ENCODE measurements around the gene TXNIP.

Gene TXNIP

DNA sequence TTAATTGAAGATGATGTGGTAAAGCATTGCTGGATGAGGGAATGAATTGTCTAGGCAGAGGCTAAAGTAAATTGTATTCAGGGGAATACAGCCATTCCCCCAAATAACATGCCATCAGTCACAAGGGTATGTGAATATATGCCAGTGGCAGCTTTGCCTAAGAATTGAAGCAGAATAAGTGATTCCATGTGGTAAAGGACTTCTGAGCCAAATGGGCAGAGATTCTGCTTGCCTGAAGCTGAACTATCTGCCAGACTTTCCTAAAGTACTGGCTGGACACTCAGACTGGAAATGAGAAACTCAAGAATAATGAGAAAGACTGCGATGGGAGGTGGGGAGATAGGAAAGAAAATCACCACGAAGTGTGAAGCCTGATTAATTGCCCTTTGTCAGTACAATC, 40.9 kb downstream of the TXNIP start:
- H3K79me2 ChIP-seq (ENCODE audit: low read length): peaks cover 19% of the 10 kb centered on the region

GRCh38 chr1:145953861-145954260, 42.5 kb downstream of the TXNIP start:
- Histone ChIP-seq H4K20me1 (ENCODE audit: insufficient read depth, low read length) (no peaks in the 10 kb centered on the region), H3K9me3 (ENCODE audit: insufficient read depth, low read length) (no peaks in the 10 kb centered on the region), H3K36me3 (replicated peaks; ENCODE audit: low read depth, low read length) (peaks cover 2% of the 10 kb centered on the region), H3K27ac (ENCODE audit: low read length) (no peak overlapping the region), H3K4me1 (ENCODE audit: low read length) (peaks cover 21% of the 10 kb centered on the region), H3K79me2 (ENCODE audit: low read length) (peaks cover 19% of the 10 kb centered on the region), H3K4me2 (ENCODE audit: low read length) (no peak overlapping the region), H3K27me3 (ENCODE audit: low read depth, low read length) (no peaks in the 10 kb centered on the region), H2AFZ (ENCODE audit: low read depth, low read length) (no peak overlapping the region), H3K4me3 (ENCODE audit: low read length) (no peak overlapping the region), H3K9ac (ENCODE audit: low read length) (no peak overlapping the region)
- TF ChIP-seq, protein P1, sequence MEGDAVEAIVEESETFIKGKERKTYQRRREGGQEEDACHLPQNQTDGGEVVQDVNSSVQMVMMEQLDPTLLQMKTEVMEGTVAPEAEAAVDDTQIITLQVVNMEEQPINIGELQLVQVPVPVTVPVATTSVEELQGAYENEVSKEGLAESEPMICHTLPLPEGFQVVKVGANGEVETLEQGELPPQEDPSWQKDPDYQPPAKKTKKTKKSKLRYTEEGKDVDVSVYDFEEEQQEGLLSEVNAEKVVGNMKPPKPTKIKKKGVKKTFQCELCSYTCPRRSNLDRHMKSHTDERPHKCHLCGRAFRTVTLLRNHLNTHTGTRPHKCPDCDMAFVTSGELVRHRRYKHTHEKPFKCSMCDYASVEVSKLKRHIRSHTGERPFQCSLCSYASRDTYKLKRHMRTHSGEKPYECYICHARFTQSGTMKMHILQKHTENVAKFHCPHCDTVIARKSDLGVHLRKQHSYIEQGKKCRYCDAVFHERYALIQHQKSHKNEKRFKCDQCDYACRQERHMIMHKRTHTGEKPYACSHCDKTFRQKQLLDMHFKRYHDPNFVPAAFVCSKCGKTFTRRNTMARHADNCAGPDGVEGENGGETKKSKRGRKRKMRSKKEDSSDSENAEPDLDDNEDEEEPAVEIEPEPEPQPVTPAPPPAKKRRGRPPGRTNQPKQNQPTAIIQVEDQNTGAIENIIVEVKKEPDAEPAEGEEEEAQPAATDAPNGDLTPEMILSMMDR (IDR thresholded peaks at IDR 0.05; ENCODE audit: low read depth, low read length): no peak
- no peak for TF ChIP-seq EZH2phosphoT487 (IDR thresholded peaks at IDR 0.05; ENCODE audit: low read depth)

More for the DNA sequence above, 40.9 kb downstream of the TXNIP start:
- Histone ChIP-seq H3K9me3 (ENCODE audit: insufficient read depth, low read length) (no peaks in the 10 kb centered on the region), H4K20me1 (ENCODE audit: insufficient read depth, low read length) (no peaks in the 10 kb centered on the region), H3K9ac (ENCODE audit: low read length) (no peak overlapping the region), H2AFZ (ENCODE audit: low read depth, low read length) (no peak overlapping the region), H3K27ac (ENCODE audit: low read length) (no peak overlapping the region), H3K36me3 (replicated peaks; ENCODE audit: low read depth, low read length) (no peaks in the 10 kb centered on the region), H3K4me1 (ENCODE audit: low read length) (peaks cover 22% of the 10 kb centered on the region), H3K4me2 (ENCODE audit: low read length) (no peak overlapping the region), H3K4me3 (ENCODE audit: low read length) (no peak overlapping the region), H3K27me3 (ENCODE audit: low read depth, low read length) (peaks cover 11% of the 10 kb centered on the region)
- TF ChIP-seq, protein P1 (IDR thresholded peaks at IDR 0.05; ENCODE audit: low read depth, low read length): no peak
- no peak for TF ChIP-seq EZH2phosphoT487 (IDR thresholded peaks at IDR 0.05; ENCODE audit: low read depth)

DNA sequence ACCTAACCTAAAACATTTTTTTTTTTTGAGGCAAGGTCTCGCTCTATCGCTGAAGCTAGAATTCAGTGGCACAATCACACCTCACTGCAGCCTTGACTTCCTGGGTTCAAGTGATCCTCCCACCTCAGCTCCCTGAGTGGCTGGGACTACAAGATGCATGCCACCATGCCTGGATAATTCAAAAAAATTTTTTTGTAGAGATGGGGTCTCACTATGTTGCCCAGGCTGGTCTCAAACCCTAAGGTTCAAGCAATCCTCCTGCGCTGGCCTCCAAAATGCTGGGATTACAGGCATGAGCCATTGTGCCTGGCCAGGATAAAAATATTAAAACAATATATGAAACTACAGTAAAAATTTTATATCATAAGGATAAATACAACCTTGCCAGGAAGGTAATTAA, 43.5 kb downstream of the TXNIP start:
- H3K4me3 ChIP-seq (ENCODE audit: low read length): no peak overlapping the region
- H2AFZ ChIP-seq (ENCODE audit: low read depth, low read length): no peak overlapping the region
- no peak overlapping the region for H3K4me2 ChIP-seq (ENCODE audit: low read length)
- TF ChIP-seq, protein P1 (IDR thresholded peaks at IDR 0.05; ENCODE audit: low read depth, low read length): no peak
- TF ChIP-seq EZH2phosphoT487 (IDR thresholded peaks at IDR 0.05; ENCODE audit: low read depth): no peak
- peaks cover 13% of the 10 kb centered on the region for H3K4me1 ChIP-seq (ENCODE audit: low read length)
- peaks cover 21% of the 10 kb centered on the region for H3K79me2 ChIP-seq (ENCODE audit: low read length)
- H3K27ac ChIP-seq (ENCODE audit: low read length): no peak overlapping the region
- no peaks in the 10 kb centered on the region for H3K27me3 ChIP-seq (ENCODE audit: low read depth, low read length)
- H4K20me1 ChIP-seq (ENCODE audit: insufficient read depth, low read length): no peaks in the 10 kb centered on the region
- H3K36me3 ChIP-seq (replicated peaks; ENCODE audit: low read depth, low read length): peaks cover 6% of the 10 kb centered on the region
- no peak overlapping the region for H3K9ac ChIP-seq (ENCODE audit: low read length)
- H3K9me3 ChIP-seq (ENCODE audit: insufficient read depth, low read length): no peaks in the 10 kb centered on the region

DNA sequence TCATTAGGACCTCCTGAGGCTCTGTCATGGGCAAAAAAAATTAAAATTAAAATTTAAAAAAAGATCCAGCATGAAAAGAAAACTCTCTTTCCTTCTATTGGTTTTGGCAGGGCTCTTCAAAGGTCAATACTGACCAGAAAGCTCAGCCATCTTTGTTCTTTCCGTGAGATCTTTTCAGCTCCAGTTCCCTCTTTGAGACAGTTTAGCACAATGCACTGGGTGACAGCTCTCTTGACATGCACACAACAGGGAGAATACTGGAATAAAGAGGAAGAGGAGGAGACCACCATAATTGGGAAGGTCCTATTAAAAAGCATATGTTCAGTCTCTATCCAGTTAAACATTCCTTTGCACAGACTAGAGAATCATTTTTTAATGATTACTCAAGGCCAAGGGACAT, 44.9 kb downstream of the TXNIP start:
- H3K36me3 ChIP-seq (replicated peaks; ENCODE audit: low read depth, low read length): peaks cover 6% of the 10 kb centered on the region
- no peak overlapping the region for H3K27ac ChIP-seq (ENCODE audit: low read length)
- H3K4me3 ChIP-seq (ENCODE audit: low read length): no peak overlapping the region
- H3K27me3 ChIP-seq (ENCODE audit: low read depth, low read length): no peaks in the 10 kb centered on the region
- H4K20me1 ChIP-seq (ENCODE audit: insufficient read depth, low read length): no peaks in the 10 kb centered on the region
- no peak overlapping the region for H2AFZ ChIP-seq (ENCODE audit: low read depth, low read length)
- H3K4me2 ChIP-seq (ENCODE audit: low read length): no peak overlapping the region
- H3K9ac ChIP-seq (ENCODE audit: low read length): no peak overlapping the region
- no peaks in the 10 kb centered on the region for H3K9me3 ChIP-seq (ENCODE audit: insufficient read depth, low read length)
- no peak for TF ChIP-seq EZH2phosphoT487 (IDR thresholded peaks at IDR 0.05; ENCODE audit: low read depth)
- TF ChIP-seq, protein P1 (IDR thresholded peaks at IDR 0.05; ENCODE audit: low read depth, low read length): no peak
- H3K4me1 ChIP-seq (ENCODE audit: low read length): peaks cover 7% of the 10 kb centered on the region
- H3K79me2 ChIP-seq (ENCODE audit: low read length): peaks cover 14% of the 10 kb centered on the region

Measured in OCI-LY3 (cell line).